ENCODE data around the gene KPNA5. TPM values are rescaled to one million over a fixed set of nuclear protein-coding genes. Genes with fewer than 3 reads are reported as not detected.

KPNA5 gene
- polyA plus RNA-seq, 3 donors = 16.5 to 19.0 (median 17.4) TPM

DNA sequence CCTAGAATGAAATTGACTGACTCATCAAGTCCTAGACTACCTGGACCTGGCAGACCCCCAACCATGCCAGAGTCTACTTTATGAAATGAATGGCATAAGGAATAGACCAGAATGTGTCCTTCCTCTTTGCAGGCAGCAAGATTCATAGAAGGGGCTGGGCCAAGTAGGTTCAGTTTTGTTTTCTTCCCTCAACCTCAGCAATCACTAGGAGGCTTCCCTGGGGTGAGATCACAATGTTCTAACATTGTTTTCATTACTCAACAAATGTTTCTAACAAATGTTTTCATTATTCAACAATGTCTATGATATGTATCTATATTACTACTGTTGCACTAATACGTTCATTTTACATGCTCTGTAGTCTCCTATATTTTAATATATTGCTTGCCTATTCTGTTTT lies 92.9 kb downstream of the KPNA5 start:
- DNase-seq = no peak

DNA sequence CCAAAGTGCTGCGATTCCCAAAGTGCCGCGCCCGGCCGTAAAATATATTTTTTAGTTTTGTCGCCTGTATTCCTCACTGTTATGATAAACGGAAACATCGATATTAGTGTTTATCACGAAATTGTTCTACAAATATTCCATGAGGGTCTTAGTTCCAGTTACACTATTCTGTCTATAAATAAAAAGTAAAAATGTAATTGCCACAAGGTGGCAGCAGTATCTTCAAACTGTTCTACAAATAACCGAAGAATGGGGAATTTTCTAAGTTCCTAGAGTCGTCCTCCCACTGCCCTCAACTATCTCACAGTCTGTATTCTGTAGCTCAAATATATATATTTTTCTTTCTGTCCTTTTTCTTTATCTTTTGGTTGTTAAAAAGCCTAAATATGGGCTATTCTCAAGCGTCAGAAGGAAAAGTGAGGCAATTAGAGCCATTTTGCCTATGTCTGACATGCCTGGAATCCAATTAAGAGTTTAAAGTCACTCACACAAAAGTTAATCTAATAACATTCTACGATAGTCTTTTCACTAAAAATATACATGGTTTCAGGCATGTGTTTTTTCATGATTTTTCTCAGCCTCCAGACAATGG lies 98.7 kb downstream of the KPNA5 start:
- DNase-seq = peak; percentile 43

DNA sequence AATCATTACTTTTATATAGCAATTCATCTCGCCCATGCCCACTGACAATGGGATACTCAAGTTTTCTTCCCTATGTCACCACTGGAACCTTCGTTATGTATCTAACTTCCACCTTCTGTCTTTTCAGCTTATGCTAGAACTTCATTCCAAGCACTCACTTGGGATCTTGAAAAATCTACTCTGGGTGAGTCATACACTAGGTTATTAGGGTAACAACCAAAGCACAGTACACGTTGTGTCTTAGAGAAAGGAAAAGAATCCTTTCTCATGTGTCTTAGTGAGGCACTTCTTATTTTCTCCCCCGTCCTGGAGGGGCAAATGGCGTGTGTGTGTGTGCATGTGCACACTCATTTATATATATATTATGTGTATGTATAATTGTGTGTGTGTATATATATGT lies 102.8 kb downstream of the KPNA5 start:
- no peak for DNase-seq

Other genes starting within 250 kb of the KPNA5 start
- 1 to 10 TPM in 2 of 3 donors, under 1 TPM in 1; 0.80 to 5.1 (median 3.5) TPM for gene CALHM6, start 219.8 kb upstream of the KPNA5 start, polyA plus RNA-seq (ENCODE audit: insufficient read length in 3 of 3)
- gene CALHM5, start 169.6 kb upstream of the KPNA5 start, polyA plus RNA-seq (ENCODE audit: insufficient read length in 3 of 3) = 1 to 10 TPM; 2.2 to 3.5 (median 3.4) TPM
- gene TRAPPC3L, start 135.5 kb upstream of the KPNA5 start, polyA plus RNA-seq (ENCODE audit: insufficient read length in 3 of 3) = under 1 TPM; 0.27 to 0.39 (median 0.35) TPM
- 1 to 10 TPM in 2 of 3 donors, under 1 TPM in 1; 0.43 to 1.5 (median 1.1) TPM for gene CALHM4, start 127.5 kb upstream of the KPNA5 start, polyA plus RNA-seq (ENCODE audit: insufficient read length in 3 of 3)
- gene RWDD1, start 109.7 kb upstream of the KPNA5 start, polyA plus RNA-seq (ENCODE audit: insufficient read length in 3 of 3) = 10 to 100 TPM; 59.0 to 73.3 (median 67.3) TPM
- 1 to 10 TPM; 2.7 to 3.1 (median 2.8) TPM for gene RSPH4A, start 64.7 kb upstream of the KPNA5 start, polyA plus RNA-seq (ENCODE audit: insufficient read length in 3 of 3)
- gene ZUP1, start 12.4 kb upstream of the KPNA5 start, polyA plus RNA-seq (ENCODE audit: insufficient read length in 3 of 3) = 10 to 100 TPM; 12.5 to 14.0 (median 13.6) TPM
- gene FAM162B, start 84.5 kb downstream of the KPNA5 start, polyA plus RNA-seq (ENCODE audit: insufficient read length in 3 of 3) = 1 to 10 TPM; 3.5 to 7.0 (median 5.6) TPM
- gene GPRC6A, start 147.9 kb downstream of the KPNA5 start, polyA plus RNA-seq (ENCODE audit: insufficient read length in 3 of 3) = under 1 TPM; 0.10 to 0.41 (median 0.27) TPM
- under 1 TPM in 1 of 3 donors, not detected in 2; 0.10 TPM for gene RFX6, start 196.0 kb downstream of the KPNA5 start, polyA plus RNA-seq (ENCODE audit: insufficient read length in 3 of 3)

Measured in renal pelvis (tissue), 4 donors.